ENCODE data around the gene SHKBP1.

GRCh38 chr19:40567040-40567749 is 9.5 kb upstream of the SHKBP1 start:
- TF ChIP-seq SP1 (IDR thresholded peaks at IDR 0.05) = no peak
- TF ChIP-seq REST (IDR thresholded peaks at IDR 0.05) = no peak
- TF ChIP-seq RAD21 (IDR thresholded peaks at IDR 0.05) = no peak
- no peak for TF ChIP-seq CTCF (IDR thresholded peaks at IDR 0.05; ENCODE audit: low read depth, low read length, missing input control)
- no peak for TF ChIP-seq MAX (IDR thresholded peaks at IDR 0.05)
- no peak for TF ChIP-seq TAF1 (conservative IDR thresholded peaks at IDR 0.05)
- no peak for TF ChIP-seq ATF3 (IDR thresholded peaks at IDR 0.05)
- no peak for TF ChIP-seq EGR1 (IDR thresholded peaks at IDR 0.05; ENCODE audit: low read depth in 2 of 2)
- no peak for TF ChIP-seq RXRA (IDR thresholded peaks at IDR 0.05)
